PC-3 (cell line): ENCODE data around the gene PSMG3.

Experiments used
- EZH2 ChIP-seq: fragments of 300-600 bp; sonication (generic); IDR thresholded peaks from one replicate; pipeline ENCODE4 v1.6.1; 2017; ENCODE audit warnings: antibody characterized with exemption, mild to moderate bottlenecking, low read length; ENCODE audit not compliant: unreplicated experiment
- EZH2phosphoT487 ChIP-seq: fragments of 300-600 bp; sonication (generic); IDR thresholded peaks from 2 replicates; pipeline ENCODE4 v1.6.1; 2018; ENCODE audit warnings: mild to moderate bottlenecking, antibody characterized with exemption, low read length, borderline replicate concordance
- TF ChIP-seq, protein P1 (sequence below): fragments of 300-600 bp; sonication (generic); conservative IDR thresholded peaks from 2 replicates; pipeline ENCODE4 v1.5.1; 2017; ENCODE audit warnings: antibody characterized with exemption, low read depth, mild to moderate bottlenecking, low read length

DNA sequence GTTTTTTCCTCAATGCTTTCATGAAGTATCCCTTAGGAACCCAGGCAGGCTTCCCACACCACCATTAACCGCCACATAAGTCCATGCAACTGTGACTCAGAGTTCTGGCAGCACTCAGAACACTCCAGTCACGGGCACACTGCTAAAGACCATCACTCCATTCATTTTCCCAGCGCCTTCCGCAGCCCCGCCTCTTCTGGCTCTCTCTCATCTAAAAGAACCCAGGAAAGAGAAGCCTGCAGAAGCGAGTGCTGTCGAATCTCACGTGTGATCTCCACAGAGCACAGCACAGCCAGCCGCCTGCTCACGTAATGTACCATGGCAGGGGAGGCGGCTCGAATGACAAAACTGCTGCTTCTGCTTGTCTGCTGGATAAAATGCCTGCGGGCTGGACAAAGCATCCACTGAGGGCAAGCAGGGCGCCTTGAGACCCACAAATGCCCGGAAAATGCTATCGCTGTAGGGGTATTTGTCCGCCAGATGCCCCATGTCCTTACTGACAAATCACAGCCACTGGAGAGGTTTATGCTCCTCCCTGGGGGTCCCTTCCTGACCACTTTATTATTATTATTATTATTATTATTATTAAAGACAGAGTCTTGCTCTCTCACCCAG is 1.8 kb downstream of the PSMG3 start:
- TF ChIP-seq, protein P1, sequence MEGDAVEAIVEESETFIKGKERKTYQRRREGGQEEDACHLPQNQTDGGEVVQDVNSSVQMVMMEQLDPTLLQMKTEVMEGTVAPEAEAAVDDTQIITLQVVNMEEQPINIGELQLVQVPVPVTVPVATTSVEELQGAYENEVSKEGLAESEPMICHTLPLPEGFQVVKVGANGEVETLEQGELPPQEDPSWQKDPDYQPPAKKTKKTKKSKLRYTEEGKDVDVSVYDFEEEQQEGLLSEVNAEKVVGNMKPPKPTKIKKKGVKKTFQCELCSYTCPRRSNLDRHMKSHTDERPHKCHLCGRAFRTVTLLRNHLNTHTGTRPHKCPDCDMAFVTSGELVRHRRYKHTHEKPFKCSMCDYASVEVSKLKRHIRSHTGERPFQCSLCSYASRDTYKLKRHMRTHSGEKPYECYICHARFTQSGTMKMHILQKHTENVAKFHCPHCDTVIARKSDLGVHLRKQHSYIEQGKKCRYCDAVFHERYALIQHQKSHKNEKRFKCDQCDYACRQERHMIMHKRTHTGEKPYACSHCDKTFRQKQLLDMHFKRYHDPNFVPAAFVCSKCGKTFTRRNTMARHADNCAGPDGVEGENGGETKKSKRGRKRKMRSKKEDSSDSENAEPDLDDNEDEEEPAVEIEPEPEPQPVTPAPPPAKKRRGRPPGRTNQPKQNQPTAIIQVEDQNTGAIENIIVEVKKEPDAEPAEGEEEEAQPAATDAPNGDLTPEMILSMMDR, result no peak
- no peak for TF ChIP-seq EZH2
- peak; percentile 49; the same call in 1 of the 2 replicates for TF ChIP-seq EZH2phosphoT487
